ENCODE data around the gene FAM47A. TPM values are rescaled to one million over a fixed set of nuclear protein-coding genes. Genes with fewer than 3 reads are reported as not detected.

FAM47A gene
- polyA plus RNA-seq, result not detected

GRCh38 chrX:34132028-34132427 lies at the start of gene FAM47A:
FAM47A (minus strand) TSS chrX:34132314; CDS start chrX:34132278, 36 bp downstream.
- H3K4me1 Mint-ChIP-seq, result no peaks in the 10 kb centered on the region
- no peaks in the 10 kb centered on the region for H3K27me3 Mint-ChIP-seq (ENCODE audit: low read depth in 3 of 3)
- no peak within 1 kb of the TSS for H3K27ac Mint-ChIP-seq
- peaks cover 4 to 26% (median 11%) of the 10 kb centered on the region in 6 donors for H3K9me3 Mint-ChIP-seq
- no peak for DNase-seq
- H3K4me3 Mint-ChIP-seq, result no peak within 1 kb of the TSS
- H3K36me3 Mint-ChIP-seq, result no peaks in the 10 kb centered on the region

- Mint-ChIP-seq H3K4me3 (no peak overlapping the region), H3K4me1 (no peaks in the 10 kb centered on the region), H3K36me3 (no peaks in the 10 kb centered on the region), H3K27ac (no peak overlapping the region), H3K9me3 (peaks cover 0 to 6% (median 4%) of the 10 kb centered on the region in 6 donors), H3K27me3 (ENCODE audit: low read depth in 3 of 3) (peaks cover 0 to 2% (median 0%) of the 10 kb centered on the region in 3 donors)
- DNase-seq, result no peak
Observed at GRCh38 chrX:34147345-34147744, 15.2 kb upstream of the FAM47A start.

GRCh38 chrX:34146906-34147305 lies 14.8 kb upstream of the FAM47A start:
- Mint-ChIP-seq H3K36me3 (no peaks in the 10 kb centered on the region), H3K4me1 (no peaks in the 10 kb centered on the region), H3K9me3 (peaks cover 0 to 6% (median 4%) of the 10 kb centered on the region in 6 donors), H3K27ac (no peak overlapping the region), H3K4me3 (no peak overlapping the region), H3K27me3 (ENCODE audit: low read depth in 3 of 3) (peaks cover 0 to 2% (median 0%) of the 10 kb centered on the region in 3 donors)
- no peak for DNase-seq

GRCh38 chrX:34144246-34144645 lies 12.1 kb upstream of the FAM47A start:
- no peak overlapping the region for H3K4me3 Mint-ChIP-seq
- H3K36me3 Mint-ChIP-seq, result no peaks in the 10 kb centered on the region
- H3K27ac Mint-ChIP-seq, result no peak overlapping the region
- peaks cover 0 to 2% (median 0%) of the 10 kb centered on the region in 3 donors for H3K27me3 Mint-ChIP-seq (ENCODE audit: low read depth in 3 of 3)
- H3K4me1 Mint-ChIP-seq, result no peaks in the 10 kb centered on the region
- no peak for DNase-seq
- peaks cover 0 to 6% (median 4%) of the 10 kb centered on the region in 6 donors for H3K9me3 Mint-ChIP-seq

GRCh38 chrX:34140816-34141215 lies 8.7 kb upstream of the FAM47A start:
- no peak overlapping the region for H3K27ac Mint-ChIP-seq
- peaks cover 0 to 9% (median 4%) of the 10 kb centered on the region in 6 donors for H3K9me3 Mint-ChIP-seq
- H3K4me1 Mint-ChIP-seq, result no peaks in the 10 kb centered on the region
- no peaks in the 10 kb centered on the region for H3K27me3 Mint-ChIP-seq (ENCODE audit: low read depth in 3 of 3)
- H3K36me3 Mint-ChIP-seq, result no peaks in the 10 kb centered on the region
- DNase-seq, result no peak
- H3K4me3 Mint-ChIP-seq, result no peak overlapping the region

GRCh38 chrX:34130980-34131744 lies 952 bp downstream of the FAM47A start:
- no peak overlapping the region for H3K27ac Mint-ChIP-seq
- H3K4me1 Mint-ChIP-seq, result no peaks in the 10 kb centered on the region
- H3K27me3 Mint-ChIP-seq (ENCODE audit: low read depth in 3 of 3), result no peaks in the 10 kb centered on the region
- H3K9me3 Mint-ChIP-seq, result peaks cover 4 to 24% (median 11%) of the 10 kb centered on the region in 6 donors
- H3K36me3 Mint-ChIP-seq, result no peaks in the 10 kb centered on the region
- DNase-seq, result no peak
- H3K4me3 Mint-ChIP-seq, result no peak overlapping the region

GRCh38 chrX:34130501-34130900 lies 1.6 kb downstream of the FAM47A start:
- H3K4me3 Mint-ChIP-seq, result no peak overlapping the region
- peaks cover 2 to 24% (median 10%) of the 10 kb centered on the region in 6 donors for H3K9me3 Mint-ChIP-seq
- H3K27ac Mint-ChIP-seq, result no peak overlapping the region
- DNase-seq, result no peak
- no peaks in the 10 kb centered on the region for H3K4me1 Mint-ChIP-seq
- no peaks in the 10 kb centered on the region for H3K36me3 Mint-ChIP-seq
- no peaks in the 10 kb centered on the region for H3K27me3 Mint-ChIP-seq (ENCODE audit: low read depth in 3 of 3)

GRCh38 chrX:34126011-34126410 lies 6.1 kb downstream of the FAM47A start:
- H3K36me3 Mint-ChIP-seq, result no peaks in the 10 kb centered on the region
- DNase-seq, result no peak
- H3K9me3 Mint-ChIP-seq, result peaks cover 12 to 26% (median 19%) of the 10 kb centered on the region in 6 donors
- no peaks in the 10 kb centered on the region for H3K27me3 Mint-ChIP-seq (ENCODE audit: low read depth in 3 of 3)
- H3K4me3 Mint-ChIP-seq, result no peak overlapping the region
- H3K27ac Mint-ChIP-seq, result no peak overlapping the region
- no peaks in the 10 kb centered on the region for H3K4me1 Mint-ChIP-seq

GRCh38 chrX:34119122-34119521 lies 13.0 kb downstream of the FAM47A start:
- no peak overlapping the region for H3K27ac Mint-ChIP-seq
- H3K4me1 Mint-ChIP-seq, result no peaks in the 10 kb centered on the region
- H3K36me3 Mint-ChIP-seq, result no peaks in the 10 kb centered on the region
- DNase-seq, result no peak
- H3K4me3 Mint-ChIP-seq, result no peak overlapping the region
- no peaks in the 10 kb centered on the region for H3K27me3 Mint-ChIP-seq (ENCODE audit: low read depth in 3 of 3)
- H3K9me3 Mint-ChIP-seq, result peaks cover 4 to 17% (median 7%) of the 10 kb centered on the region in 6 donors

- Mint-ChIP-seq H3K36me3 (no peaks in the 10 kb centered on the region), H3K4me3 (no peak overlapping the region), H3K9me3 (peaks cover 0 to 13% (median 6%) of the 10 kb centered on the region in 6 donors), H3K4me1 (no peaks in the 10 kb centered on the region), H3K27ac (no peak overlapping the region), H3K27me3 (ENCODE audit: low read depth in 3 of 3) (no peaks in the 10 kb centered on the region)
- no peak for DNase-seq
Observed at GRCh38 chrX:34112459-34112858, 19.7 kb downstream of the FAM47A start.

Measured in immature natural killer cell (primary cell).